ENCODE data around the gene MYL6.

MYL6 gene

DNA sequence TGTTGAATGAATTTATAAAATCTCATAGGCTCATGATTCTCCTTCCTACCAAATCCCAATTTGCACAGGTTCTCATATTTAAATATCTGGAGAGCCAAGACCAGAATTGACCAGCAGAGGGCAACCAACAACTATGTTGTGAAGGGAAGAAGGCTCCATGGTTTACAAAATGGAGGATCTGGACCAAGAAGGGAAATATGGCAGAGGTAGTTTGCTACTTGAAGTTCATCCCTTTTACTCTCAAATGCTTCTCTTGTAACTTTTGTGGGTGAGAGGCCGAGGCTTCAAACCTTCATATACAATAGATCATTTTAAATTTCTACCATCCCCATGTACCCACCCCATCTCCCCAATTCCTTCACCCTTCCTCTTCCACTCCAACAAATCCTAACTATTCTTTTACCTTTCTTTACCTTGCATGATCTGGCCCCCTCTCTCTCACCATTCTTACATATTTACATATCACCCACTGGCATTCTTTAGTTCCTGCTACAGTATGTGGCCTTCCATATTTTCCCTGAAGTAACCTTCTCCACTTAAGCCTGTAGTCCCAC lies 34.9 kb downstream of the MYL6 start:
- ChIA-PET CTCF (interaction anchor here (0.6 to 6.1 kb wide), 15 partner anchors 9 to 500 kb away, joined by 3 to 86 read pairs (median 4); partner anchors contain the start of genes ESYT1, RNF41, RPL41 and ZC3H10), POLR2A (interaction anchor here (1.3 to 5.3 kb wide), 2 partner anchors 29 kb away, joined by 5 to 59 read pairs; partner anchors contain the start of gene RNF41)
- TF ChIP-seq, protein P1, sequence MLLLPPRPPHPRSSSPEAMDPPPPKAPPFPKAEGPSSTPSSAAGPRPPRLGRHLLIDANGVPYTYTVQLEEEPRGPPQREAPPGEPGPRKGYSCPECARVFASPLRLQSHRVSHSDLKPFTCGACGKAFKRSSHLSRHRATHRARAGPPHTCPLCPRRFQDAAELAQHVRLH (tag by site-specific recombination; IDR thresholded peaks at IDR 0.05): 0 out of 2 replicates have a peak, but pooled peaks have one; percentile 15
- TF ChIP-seq RBAK (tag by site-specific recombination; IDR thresholded peaks at IDR 0.05) (no peak), FEZF1 (tag by site-specific recombination; IDR thresholded peaks at IDR 0.05) (no peak), ZNF335 (tag by site-specific recombination; conservative IDR thresholded peaks at IDR 0.05) (peak; percentile 49; the same call in 1 of the 2 replicates), ZSCAN16 (tag by site-specific recombination; IDR thresholded peaks at IDR 0.05) (no peak), ZXDB (tag by site-specific recombination; IDR thresholded peaks at IDR 0.05) (0 out of 2 replicates have a peak, but pooled peaks have one; percentile 32), ZNF660 (tag by site-specific recombination; IDR thresholded peaks at IDR 0.05) (peak; percentile 98), ZNF654 (tag by site-specific recombination; IDR thresholded peaks at IDR 0.05; ENCODE audit: low read depth) (peak; percentile 96), ZNF366 (tag by site-specific recombination; conservative IDR thresholded peaks at IDR 0.05) (0 out of 2 replicates have a peak, but pooled peaks have one; percentile 21), ZNF664 (tag by site-specific recombination; IDR thresholded peaks at IDR 0.05) (peak; percentile 14; the same call in 1 of the 2 replicates), ZNF792 (tag by site-specific recombination; IDR thresholded peaks at IDR 0.05) (no peak), ZSCAN30 (tag by site-specific recombination; IDR thresholded peaks at IDR 0.05) (0 out of 2 replicates have a peak, but pooled peaks have one; percentile 28), ZNF10 (tag by site-specific recombination; IDR thresholded peaks at IDR 0.05) (no peak), ZNF394 (tag by site-specific recombination; IDR thresholded peaks at IDR 0.05; ENCODE audit: borderline replicate concordance) (peak; percentile 10; the same call in 1 of the 2 replicates), ZNF416 (tag by site-specific recombination; IDR thresholded peaks at IDR 0.05) (no peak), YY1 (tag by site-specific recombination; IDR thresholded peaks at IDR 0.05) (peak; percentile 70; the same call in 1 of the 2 replicates), ZNF600 (tag by site-specific recombination; IDR thresholded peaks at IDR 0.05) (peak; percentile 56; the same call in 1 of the 2 replicates), YY2 (tag by site-specific recombination; IDR thresholded peaks at IDR 0.05) (peak; percentile 59; the same call in 1 of the 2 replicates), SCRT1 (tag by site-specific recombination; IDR thresholded peaks at IDR 0.05; ENCODE audit: borderline replicate concordance) (no peak)
- TF ChIP-seq, protein P2, sequence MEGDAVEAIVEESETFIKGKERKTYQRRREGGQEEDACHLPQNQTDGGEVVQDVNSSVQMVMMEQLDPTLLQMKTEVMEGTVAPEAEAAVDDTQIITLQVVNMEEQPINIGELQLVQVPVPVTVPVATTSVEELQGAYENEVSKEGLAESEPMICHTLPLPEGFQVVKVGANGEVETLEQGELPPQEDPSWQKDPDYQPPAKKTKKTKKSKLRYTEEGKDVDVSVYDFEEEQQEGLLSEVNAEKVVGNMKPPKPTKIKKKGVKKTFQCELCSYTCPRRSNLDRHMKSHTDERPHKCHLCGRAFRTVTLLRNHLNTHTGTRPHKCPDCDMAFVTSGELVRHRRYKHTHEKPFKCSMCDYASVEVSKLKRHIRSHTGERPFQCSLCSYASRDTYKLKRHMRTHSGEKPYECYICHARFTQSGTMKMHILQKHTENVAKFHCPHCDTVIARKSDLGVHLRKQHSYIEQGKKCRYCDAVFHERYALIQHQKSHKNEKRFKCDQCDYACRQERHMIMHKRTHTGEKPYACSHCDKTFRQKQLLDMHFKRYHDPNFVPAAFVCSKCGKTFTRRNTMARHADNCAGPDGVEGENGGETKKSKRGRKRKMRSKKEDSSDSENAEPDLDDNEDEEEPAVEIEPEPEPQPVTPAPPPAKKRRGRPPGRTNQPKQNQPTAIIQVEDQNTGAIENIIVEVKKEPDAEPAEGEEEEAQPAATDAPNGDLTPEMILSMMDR (tag by site-specific recombination; IDR thresholded peaks at IDR 0.05): peak; percentile 57; the same call in 1 of the 2 replicates
- TF ChIP-seq, protein P3, sequence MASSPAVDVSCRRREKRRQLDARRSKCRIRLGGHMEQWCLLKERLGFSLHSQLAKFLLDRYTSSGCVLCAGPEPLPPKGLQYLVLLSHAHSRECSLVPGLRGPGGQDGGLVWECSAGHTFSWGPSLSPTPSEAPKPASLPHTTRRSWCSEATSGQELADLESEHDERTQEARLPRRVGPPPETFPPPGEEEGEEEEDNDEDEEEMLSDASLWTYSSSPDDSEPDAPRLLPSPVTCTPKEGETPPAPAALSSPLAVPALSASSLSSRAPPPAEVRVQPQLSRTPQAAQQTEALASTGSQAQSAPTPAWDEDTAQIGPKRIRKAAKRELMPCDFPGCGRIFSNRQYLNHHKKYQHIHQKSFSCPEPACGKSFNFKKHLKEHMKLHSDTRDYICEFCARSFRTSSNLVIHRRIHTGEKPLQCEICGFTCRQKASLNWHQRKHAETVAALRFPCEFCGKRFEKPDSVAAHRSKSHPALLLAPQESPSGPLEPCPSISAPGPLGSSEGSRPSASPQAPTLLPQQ (tag by site-specific recombination; IDR thresholded peaks at IDR 0.05): 0 out of 2 replicates have a peak, but pooled peaks have one; percentile 37
- TF ChIP-seq, protein P4, sequence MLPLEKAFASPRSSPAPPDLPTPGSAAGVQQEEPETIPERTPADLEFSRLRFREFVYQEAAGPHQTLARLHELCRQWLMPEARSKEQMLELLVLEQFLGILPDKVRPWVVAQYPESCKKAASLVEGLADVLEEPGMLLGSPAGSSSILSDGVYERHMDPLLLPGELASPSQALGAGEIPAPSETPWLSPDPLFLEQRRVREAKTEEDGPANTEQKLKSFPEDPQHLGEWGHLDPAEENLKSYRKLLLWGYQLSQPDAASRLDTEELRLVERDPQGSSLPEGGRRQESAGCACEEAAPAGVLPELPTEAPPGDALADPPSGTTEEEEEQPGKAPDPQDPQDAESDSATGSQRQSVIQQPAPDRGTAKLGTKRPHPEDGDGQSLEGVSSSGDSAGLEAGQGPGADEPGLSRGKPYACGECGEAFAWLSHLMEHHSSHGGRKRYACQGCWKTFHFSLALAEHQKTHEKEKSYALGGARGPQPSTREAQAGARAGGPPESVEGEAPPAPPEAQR (tag by site-specific recombination; IDR thresholded peaks at IDR 0.05): no peak
- TF ChIP-seq, protein P5, sequence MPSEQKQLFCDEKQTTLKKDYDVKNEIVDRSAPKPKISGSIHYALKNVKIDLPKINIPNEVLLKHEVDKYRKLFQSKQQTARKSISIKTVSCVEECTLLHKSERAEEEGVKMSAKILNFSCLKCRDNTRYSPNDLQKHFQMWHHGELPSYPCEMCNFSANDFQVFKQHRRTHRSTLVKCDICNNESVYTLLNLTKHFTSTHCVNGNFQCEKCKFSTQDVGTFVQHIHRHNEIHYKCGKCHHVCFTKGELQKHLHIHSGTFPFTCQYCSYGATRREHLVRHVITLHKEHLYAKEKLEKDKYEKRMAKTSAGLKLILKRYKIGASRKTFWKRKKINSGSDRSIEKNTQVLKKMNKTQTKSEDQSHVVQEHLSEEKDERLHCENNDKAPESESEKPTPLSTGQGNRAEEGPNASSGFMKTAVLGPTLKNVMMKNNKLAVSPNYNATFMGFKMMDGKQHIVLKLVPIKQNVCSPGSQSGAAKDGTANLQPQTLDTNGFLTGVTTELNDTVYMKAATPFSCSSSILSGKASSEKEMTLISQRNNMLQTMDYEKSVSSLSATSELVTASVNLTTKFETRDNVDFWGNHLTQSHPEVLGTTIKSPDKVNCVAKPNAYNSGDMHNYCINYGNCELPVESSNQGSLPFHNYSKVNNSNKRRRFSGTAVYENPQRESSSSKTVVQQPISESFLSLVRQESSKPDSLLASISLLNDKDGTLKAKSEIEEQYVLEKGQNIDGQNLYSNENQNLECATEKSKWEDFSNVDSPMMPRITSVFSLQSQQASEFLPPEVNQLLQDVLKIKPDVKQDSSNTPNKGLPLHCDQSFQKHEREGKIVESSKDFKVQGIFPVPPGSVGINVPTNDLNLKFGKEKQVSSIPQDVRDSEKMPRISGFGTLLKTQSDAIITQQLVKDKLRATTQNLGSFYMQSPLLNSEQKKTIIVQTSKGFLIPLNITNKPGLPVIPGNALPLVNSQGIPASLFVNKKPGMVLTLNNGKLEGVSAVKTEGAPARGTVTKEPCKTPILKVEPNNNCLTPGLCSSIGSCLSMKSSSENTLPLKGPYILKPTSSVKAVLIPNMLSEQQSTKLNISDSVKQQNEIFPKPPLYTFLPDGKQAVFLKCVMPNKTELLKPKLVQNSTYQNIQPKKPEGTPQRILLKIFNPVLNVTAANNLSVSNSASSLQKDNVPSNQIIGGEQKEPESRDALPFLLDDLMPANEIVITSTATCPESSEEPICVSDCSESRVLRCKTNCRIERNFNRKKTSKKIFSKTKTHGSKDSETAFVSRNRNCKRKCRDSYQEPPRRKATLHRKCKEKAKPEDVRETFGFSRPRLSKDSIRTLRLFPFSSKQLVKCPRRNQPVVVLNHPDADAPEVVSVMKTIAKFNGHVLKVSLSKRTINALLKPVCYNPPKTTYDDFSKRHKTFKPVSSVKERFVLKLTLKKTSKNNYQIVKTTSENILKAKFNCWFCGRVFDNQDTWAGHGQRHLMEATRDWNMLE (tag by site-specific recombination; conservative IDR thresholded peaks at IDR 0.05; ENCODE audit: low read depth): 0 out of 2 replicates have a peak, but pooled peaks have one; percentile 37
- TF ChIP-seq, protein P6, sequence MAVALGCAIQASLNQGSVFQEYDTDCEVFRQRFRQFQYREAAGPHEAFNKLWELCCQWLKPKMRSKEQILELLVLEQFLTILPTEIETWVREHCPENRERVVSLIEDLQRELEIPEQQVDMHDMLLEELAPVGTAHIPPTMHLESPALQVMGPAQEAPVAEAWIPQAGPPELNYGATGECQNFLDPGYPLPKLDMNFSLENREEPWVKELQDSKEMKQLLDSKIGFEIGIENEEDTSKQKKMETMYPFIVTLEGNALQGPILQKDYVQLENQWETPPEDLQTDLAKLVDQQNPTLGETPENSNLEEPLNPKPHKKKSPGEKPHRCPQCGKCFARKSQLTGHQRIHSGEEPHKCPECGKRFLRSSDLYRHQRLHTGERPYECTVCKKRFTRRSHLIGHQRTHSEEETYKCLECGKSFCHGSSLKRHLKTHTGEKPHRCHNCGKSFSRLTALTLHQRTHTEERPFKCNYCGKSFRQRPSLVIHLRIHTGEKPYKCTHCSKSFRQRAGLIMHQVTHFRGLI (tag by site-specific recombination; IDR thresholded peaks at IDR 0.05): peak; percentile 40; the same call in 1 of the 2 replicates

More for the DNA sequence above, 34.9 kb downstream of the MYL6 start:
- Histone ChIP-seq H3K9me3 (ENCODE audit: control insufficient read depth, insufficient read depth, low read depth, low read length) (no peaks in the 10 kb centered on the region), H3K36me3 (ENCODE audit: control insufficient read depth in 2 of 2, insufficient read depth in 1 of 2, low read length in 2 of 2) (no peaks in the 10 kb centered on the region; a peak in 1 of 3 replicates), H3K4me3 (ENCODE audit: low read depth, low read length) (no peak overlapping the region), H3K27ac (ENCODE audit: extremely low read depth, low read depth, low read length) (no peak overlapping the region), H3K4me1 (ENCODE audit: control insufficient read depth, insufficient read depth, low read length) (no peaks in the 10 kb centered on the region; the same call in 1 of the 2 replicates)
